Cerebellar nuclear complex (tissue), 1 donor: ENCODE data around the gene FNIP2.
"Not testable (repeated sequence)": the region's sequence is repeated elsewhere in the genome, so short reads cannot be mapped to it uniquely, and the experiment has no call there.

Experiments used
- DNase-seq, 2 experiments: peaks; one replicate each; lab custom pipeline; 2025; lab: John Stamatoyannopoulos, UW

FNIP2 gene

DNA sequence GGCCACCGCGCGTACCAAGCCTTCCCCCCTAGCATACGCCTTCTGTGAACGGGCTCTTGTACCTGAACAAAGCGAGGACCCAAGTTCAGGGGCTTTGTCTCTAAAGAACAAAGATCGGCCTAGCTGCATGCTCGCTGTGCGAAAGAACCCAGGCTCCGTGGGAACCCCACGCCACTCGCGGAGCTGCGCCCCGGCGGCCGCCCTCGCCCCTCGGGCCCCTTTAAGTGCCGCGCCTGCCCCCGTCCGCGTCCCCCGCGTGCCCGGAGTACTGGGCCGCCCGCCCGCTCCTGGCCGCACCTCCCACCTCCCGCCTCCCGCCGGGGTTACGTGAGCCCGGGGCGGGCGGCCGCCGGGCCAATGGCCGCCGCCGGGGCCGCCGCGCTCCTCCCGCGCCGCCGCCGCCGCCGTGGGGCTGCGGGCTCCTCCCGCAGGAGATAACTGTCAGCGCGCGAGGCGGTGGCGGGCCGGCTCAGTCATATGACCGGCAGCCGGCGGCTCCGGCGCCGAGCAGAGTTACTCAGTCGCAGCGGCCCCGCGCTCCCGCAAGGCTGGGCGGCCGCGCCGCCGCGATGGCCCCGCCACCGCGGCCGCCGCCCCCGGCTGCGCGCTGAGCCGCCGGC, at the start of gene FNIP2:
FNIP2 (plus strand) TSS at position 472 of the 620 bp plus-strand sequence. CDS start 187 bp downstream, outside the sequence.
- peak in 1 of 2 experiments; percentile 17 for DNase-seq

DNA sequence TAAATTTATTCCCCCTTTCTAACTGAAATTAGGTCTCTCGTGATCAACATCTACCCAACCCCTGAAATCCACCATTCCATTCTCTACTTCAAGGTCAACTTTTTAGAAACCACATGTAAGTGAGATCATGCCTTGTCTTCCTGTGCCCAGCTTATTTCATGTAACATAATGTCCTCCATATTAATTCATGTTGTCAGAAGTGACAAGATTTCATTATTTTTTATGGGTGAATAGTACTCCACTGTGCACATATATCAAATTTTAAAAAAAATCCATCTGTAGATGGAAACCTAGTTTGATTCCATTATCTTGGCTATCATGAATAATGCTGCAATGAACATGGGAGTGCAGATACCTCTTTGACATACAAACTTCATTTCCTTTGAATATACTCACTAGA, 47.1 kb upstream of the FNIP2 start:
- no peak for DNase-seq

DNA sequence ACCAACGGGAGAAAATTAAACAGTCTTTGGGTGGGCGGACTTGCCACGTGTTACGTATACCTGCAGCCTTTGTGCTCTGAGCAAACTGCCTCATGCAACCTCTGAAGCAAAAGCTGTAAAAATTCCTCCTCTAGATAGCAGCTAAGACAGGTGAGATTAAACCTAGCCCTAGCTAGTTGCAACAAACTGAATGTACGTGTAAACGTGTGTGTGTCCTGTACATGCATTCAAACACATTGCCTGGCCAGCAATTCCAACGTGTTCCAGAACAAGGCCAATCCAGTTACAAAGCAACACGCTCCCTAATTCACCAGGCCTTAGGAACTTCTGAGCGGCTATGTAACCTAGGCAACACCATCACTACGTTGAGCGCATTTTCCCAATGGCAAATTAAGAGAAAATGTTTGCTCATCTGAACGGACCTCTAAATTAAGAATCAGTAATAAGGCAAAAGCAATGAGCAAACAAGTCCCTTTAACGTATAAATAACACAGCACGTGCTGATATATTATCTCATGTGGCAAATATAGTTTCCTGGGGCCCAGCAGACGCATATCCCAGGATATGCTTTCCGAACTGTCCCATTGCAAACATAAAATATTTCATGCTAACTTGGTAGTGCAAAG, 46.4 kb upstream of the FNIP2 start:
- DNase-seq: no peak

DNA sequence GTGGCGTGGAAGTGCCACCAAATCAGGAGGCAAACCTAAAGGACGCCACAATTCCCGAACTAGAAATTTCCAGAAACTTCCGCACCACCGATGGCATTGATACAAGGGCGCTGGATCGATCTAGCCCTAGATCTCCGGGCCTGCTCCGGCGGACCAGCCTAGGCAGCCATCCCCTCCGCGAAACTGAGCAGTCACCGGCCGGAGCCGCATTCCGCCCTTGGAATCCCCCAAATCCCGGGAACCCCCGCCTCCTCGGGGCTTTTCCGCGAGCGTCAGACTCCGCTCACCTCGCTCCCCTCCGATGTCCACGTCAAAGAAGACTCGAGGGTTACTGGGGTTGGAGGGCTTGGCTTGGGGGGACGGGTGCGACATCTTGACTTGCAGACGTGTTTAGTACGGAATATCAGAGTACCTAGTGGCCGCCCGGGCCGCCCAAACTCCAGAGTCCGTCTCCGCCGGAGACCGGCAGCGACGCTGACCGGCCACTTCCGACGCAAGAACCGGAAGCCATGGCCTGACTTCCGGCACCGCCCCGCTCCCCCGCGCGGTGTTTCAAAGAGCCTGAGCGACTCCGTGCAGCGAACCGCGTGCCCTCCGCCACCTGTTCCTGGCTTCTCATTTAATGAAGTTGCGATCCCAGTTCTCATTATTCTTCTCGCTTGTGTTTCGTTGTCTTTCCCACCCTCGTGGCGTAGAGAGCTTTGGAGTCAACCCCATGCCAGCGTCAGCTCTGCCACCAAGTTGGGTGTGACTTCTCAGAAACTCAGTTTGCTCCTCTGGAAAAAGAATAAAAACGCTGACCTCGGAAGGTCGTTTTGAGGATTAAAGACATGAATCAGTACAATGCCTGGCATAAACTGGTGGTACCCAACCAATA, 45.7 kb upstream of the FNIP2 start, which contains the start of gene PPID:
PPID (minus strand) TSS at position 480 of the 877 bp plus-strand sequence; CDS start at position 372, 108 bp downstream.
- DNase-seq: peak in 1 of 2 experiments; percentile 38

DNA sequence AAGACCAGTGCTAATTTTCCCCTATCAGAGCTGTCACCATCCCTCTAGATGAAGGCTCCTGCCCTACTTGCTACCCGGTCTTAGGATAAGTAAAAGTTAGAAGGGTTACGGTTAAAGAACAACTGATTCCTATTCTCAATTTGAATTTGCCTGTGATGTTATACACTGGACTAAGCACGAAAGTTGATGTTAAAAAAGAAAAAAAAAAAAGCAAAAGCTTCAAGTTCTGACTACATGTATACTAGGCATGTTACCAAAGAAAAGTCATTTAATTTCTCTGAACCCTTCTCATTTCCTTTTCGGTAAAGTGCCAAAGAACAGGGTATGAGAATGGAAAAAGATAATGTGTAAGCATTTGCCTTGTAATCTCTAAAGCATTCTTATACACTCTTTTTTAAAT, 44.2 kb upstream of the FNIP2 start:
- no peak for DNase-seq

DNA sequence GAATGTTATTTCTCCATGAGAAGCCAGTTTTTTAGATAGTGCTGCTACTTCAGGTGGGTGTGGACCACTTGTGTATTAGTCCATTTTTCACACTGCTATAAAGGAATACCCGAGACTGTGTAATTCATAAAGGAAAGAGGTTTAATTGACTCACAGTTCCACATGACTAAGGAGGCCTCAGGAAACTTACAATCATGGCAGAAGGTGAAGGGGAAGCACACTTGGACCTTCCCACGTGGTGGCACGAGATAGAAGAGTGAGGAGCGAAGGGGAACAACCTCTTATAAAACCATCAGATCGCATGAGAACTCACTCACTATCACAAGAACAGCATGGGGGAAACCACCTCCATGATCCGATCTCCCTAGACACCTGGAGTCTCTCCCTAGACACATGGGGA, 42.2 kb upstream of the FNIP2 start:
- DNase-seq: no peak

DNA sequence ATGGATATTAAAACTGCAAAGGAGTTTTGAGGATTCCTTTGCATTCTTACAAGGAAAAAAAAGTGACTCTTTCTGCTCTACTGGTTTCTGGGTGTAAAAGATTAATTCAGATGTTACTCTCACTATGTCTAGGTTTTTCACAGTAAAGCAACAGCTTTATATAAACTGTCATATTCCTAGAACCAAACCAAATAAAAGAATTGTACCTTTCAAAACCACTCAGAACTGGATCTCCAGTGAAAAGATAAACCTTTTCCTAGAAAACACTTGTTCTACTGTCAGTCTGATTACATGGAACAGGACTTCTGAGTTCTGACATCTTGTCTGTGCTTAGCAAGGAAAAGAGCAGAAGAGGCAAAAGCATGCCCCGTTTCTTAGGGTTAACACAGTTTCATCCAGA, 40.6 kb upstream of the FNIP2 start:
- DNase-seq: no peak

DNA sequence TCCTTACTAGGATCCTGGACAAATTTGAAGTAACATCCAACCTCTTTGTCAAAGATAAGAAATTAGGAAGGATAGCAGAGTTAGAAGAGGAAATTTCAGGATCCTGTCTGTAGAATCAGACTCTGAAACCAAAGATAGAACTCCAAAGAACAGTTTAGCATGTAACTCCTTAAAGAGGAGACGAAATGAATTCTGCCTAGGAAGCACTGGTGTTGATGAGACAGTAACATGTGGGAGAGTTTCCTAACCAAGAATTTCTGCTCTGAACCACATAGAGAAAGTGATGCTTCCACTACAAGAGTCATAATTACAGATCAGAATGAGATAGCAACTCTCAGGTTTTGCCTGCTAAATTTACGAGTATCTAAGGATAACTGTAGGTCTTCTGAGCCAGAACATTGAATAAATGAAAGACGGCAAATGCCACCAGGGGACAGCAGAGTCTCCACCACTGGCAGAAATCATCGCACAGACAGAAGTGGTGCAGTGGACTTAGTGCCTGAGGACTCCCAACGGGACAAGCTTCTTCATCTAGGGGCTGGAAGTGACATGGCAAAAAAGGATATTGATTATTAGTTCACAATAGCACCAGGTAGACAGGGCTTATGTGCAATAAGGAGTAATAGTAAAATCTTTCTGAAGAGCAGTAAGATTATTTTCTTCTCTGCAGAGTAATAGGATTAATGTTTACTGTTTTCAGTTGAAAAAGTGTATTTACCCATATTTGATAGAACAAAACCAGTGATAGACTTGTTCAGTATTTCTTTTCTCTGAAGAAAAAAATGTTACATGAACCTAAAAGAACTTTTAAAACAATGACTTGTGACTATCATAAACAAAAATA, 38.9 kb upstream of the FNIP2 start:
- DNase-seq: no peak

DNA sequence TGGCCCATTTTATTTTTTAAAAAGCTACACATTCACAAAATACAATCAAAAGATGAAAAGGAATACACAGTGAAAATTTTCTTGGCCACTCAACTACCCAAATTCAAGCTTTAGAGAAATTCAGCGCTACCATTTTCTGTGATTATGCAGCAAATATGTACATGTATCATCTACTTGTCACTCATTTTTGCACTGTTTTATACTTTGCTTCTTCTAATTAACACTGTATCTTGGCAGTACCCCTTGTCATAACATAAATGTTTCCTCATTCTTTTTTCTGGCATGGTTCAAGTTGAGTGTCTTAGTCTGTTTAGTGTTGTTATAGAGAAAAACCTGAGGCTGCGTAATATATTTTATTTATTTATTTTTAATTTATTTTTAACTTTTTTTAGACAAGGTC, 30.0 kb upstream of the FNIP2 start:
- DNase-seq: no peak

DNA sequence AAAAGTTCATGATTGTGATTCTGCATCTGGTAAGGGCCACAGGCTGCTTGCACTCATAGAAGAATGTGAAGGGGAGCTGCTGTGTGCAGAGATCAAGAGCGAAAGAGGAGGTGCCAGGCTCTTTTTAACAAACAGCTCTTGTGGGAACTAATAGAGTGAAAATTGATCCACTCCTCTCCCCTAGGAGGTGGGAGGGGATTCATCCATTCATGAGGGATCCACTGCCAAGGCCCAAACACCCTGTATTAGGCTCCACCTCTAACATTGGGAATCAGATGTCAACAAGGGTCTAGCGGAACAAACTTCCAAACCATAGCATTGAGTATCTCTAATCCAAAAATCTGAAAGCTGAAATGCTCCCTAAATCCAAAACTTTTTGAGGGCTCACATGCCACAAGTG, 29.2 kb upstream of the FNIP2 start:
- no peak for DNase-seq

DNA sequence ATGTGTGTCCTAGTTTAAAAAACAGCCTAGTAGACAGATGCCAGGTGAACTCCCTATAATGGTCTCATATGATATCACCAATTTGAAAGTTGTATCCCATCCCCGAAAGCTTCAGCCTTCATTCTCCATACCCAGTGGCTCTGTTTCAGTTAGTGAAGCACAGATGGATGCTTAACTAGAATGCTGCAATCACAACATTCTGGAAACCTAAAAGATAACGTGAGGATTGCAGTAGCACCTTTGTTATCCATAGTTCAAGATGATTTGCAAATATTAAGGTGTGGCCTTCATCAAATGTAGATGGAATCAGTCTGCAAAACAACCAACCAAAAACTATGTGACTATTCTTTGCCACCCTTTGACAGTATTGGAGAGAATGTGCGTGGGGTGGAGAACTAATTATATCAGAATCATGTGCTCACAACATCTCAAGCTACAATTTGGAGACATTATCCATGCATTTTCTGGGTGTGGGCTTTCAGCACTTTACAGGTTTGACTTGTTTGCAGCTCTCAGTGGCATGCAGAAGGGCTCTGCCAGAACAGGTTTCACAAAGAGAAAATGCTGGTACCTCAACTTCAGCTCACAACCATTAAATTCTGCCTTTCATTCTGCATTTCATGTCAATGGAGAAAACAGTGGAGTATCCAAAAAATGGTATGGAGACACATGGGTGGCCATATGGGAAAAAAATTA, 27.4 kb upstream of the FNIP2 start:
- DNase-seq: no peak

DNA sequence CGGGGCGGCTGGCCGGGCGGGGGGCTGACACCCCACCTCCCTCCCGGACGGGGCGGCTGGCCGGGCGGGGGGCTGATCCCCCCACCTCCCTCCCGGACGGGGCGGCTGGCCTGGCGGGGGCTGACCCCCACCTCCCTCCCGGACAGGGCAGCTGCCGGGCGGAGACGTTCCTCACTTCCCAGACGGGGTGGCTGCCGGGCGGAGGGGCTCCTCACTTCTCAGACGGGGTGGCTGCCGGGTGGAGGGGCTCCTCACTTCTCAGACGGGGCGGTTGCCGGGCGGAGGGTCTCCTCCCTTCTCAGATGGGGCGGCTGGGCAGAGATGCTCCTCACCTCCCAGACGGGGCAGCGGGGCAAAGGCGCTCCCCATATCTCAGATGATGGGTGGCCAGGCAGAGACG, 22.3 kb upstream of the FNIP2 start:
- DNase-seq: not testable (repeated sequence)

DNA sequence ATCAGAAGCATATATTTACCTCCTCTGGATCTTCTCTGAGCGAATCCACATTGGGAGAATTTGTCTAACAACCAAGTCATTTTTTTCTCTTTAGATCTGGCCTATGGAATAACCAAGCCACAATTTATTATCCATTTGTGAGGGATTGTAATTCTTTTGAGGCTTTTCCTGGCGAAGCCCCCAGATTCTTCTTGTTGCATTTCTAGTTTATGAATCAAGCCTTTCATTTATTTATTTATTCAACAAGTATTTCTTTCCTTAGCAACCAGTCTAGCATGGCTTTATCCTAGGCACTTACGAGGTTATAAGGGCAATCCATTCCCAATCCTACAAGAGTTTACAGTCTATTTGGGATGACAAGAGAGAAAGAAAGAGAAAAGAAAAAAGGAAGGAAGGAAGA, 18.4 kb upstream of the FNIP2 start:
- DNase-seq: no peak

DNA sequence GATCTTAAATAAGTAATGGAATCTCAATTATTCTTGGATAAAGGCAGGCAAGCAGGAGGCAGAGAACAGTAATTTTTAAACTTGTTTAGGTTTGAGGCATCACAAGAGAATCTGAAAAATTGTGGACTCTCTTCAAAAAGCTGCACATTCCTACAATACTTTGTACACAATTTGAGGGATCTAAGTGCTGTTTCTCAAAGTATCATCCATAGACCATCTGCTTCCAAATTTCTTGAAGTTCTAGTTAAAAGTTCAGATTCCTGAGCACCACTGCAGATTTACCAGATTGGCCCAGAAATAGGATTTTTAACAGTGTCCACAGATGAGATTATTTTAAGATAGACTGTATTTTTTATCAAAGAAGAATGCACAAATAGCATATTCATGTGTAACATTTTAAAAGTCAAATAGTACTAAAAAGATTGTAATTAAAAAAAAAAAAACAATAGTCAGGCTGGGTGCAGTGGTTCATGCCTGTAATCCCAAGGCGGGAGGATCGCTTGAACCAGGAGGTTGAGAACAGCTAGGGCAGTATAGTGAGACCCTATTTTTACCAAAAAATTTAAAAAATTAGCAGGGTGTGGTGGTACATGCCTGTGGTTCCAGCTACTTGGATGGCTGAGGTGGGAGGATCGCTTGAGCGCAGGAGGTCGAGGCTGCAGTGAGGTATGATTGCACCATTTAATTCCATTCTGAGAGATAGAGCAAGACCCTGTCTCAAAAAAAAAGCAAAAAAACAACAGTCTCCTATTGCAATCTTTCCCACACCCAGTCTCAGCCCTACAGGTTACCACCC, 14.2 kb upstream of the FNIP2 start:
- DNase-seq: no peak

DNA sequence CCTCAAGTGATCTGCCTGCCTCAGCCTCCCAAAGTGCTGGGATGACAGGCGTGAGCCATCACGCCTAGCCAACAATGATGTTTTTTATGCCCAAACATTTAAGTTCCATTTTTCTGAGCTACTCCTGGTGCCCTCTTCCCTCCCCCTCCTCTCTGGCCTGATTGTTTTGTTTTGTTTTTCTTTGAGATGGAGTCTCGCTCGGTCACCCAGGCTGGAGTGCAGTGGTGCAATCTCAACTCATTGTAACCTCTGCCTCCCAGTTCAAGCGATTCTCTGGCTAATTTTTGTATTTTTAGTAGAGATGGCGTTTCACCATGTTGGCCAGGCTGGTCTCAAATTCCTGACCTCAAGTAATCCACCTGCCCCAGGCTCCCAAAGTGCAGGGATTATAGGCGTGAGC, 13.0 kb upstream of the FNIP2 start:
- DNase-seq: not testable (repeated sequence)

DNA sequence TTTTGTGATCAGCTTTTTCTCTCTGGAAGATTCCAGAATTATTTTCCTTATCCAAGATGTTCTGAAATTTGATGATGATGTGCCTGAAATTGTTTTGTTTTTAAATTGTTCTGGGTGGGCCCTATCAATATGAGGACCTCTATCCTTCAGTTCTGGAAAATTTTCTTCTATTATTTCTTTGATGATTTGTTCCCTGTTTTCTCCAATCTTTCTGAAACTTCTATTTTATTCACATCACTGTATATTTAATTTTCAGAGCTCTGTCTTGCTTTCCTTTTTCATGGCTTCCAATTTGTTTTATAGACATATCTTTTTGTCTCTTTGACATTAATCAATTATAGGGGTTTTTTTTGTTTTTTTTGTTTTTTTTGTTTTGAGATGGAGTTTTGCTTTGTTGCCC, 12.2 kb upstream of the FNIP2 start:
- DNase-seq: no peak

DNA sequence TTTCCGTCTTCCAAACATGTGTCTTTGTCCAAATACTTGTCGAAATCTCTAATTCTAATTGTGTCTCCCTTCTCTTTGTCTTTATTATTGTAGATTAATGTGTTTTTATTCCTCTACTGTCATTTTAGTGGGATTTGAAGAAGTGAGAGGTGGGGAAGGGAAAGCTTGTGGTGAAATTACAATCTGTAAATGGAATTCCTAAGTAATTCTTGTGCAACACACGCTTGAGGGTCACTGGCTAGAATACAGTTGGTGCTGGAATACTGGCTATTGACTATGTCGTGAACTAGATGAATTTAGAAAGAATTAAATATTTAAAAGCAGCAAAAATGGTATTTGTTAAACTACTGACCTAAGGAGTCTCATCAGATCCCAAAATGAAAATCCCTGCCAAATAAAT, 10.7 kb upstream of the FNIP2 start:
- no peak for DNase-seq

DNA sequence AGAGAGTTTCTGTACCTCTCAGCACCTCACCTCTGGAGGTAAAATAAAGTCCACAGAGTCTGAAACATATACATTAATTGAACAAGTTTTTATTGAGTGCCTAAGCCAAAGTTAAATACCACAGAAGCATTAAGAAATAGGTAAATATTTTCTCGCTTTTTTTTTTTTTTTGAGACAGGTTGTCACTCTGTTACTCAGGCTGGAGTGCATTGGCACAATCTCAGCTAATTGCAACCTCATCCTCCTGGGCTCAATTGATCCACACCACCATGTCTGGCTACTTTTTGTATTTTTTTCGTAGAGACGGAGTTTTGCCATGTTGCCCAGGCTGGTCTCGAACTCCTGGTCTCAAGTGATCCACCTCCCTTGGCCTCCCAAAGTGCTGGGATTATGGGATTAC, 10.1 kb upstream of the FNIP2 start:
- no peak for DNase-seq

DNA sequence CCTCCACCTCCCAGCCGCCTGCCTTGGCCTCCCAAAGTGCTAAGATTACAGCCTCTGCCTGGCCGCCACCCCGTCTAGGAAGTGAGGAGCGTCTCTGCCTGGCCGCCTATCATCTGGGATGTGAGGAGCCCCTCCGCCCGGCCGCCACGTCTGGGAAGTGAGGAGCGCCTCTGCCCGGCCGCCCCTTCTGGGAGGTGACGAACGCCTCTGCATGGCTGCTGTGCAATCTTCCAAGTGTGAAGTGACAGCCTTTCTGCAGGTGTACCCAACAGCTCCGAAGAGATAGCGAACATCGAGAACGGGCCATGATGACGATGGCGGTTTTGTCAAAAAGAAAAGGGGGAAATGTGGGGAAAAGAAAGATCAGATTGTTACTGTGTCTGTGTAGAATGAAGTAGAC, 9.3 kb upstream of the FNIP2 start:
- DNase-seq: not testable (repeated sequence)

DNA sequence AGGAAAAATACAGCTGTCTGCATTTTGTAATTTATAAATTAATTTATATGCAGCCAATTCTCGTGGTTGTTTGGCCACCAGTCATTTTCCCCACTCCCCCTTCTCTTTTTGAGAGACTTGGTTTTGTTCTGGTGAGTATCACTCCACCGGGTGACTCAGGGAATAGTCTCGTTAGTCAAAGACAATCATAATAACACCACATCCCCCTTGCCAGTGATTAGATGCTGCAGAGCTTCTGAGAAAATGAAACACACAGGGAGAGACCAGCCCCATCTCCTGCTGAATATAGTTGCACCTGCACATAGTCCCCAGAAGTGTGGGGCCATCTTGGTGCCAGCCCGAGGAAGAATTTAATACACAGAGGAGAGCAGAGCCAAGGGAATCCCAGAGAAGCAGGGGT, 8.0 kb upstream of the FNIP2 start:
- no peak for DNase-seq

DNA sequence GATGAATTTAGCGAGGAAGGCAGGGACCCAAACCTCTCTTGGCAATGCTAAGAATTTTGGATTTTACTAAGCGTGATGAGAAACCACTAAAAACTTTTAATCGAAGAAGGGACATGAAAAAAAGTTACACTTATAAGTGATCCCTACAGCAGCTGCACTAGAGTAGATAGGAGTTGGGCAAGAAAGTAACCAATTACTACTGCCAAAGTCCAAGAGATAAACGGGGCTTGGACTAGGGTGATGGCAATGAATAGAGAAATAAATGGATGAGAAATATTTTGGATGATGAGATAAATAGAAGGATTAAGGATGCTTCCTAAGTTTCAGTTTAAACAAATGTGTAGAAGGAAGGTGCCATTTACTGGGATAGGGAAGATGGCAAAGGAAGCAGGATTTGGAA, 6.3 kb upstream of the FNIP2 start:
- no peak for DNase-seq
